ENCODE results near the gene RAB26.

Gene RAB26

GRCh38 chr16:2190659-2191445 lies 42.4 kb downstream of the RAB26 start:
- peaks cover 22 to 26% of the 10 kb centered on the region in 2 donors for H3K27me3 ChIP-seq (ENCODE audit: control insufficient read depth in 1 of 2, insufficient read depth in 2 of 2, low read length in 2 of 2)
- peaks cover 11% of the 10 kb centered on the region for H3K4me1 ChIP-seq (ENCODE audit: control insufficient read depth, insufficient read depth, low read length)
- no peak overlapping the region for H3K9ac ChIP-seq (ENCODE audit: low read length in 2 of 2)

GRCh38 chr16:2191446-2191706 lies 43.0 kb downstream of the RAB26 start:
- no peak overlapping the region for H3K27ac ChIP-seq (ENCODE audit: low read length)
- no peak overlapping the region for H3K9ac ChIP-seq (ENCODE audit: low read length in 2 of 2)

More at GRCh38 chr16:2190659-2191445, 42.4 kb downstream of the RAB26 start:
- Histone ChIP-seq H3K9me3 (ENCODE audit: control insufficient read depth in 2 of 2, low read length in 2 of 2) (no peaks in the 10 kb centered on the region), H3K36me3 (ENCODE audit: control insufficient read depth in 2 of 2, insufficient read depth in 2 of 2, low read length in 2 of 2) (no peaks in the 10 kb centered on the region), H3K27ac (ENCODE audit: low read length) (no peak overlapping the region), H3K4me3 (ENCODE audit: low read length in 2 of 2) (no peak overlapping the region)

GRCh38 chr16:2194166-2194834 lies 45.9 kb downstream of the RAB26 start:
- H3K9ac ChIP-seq (ENCODE audit: low read length in 2 of 2) = no peak overlapping the region
- H3K4me1 ChIP-seq (ENCODE audit: control insufficient read depth, insufficient read depth, low read length) = peaks cover 19% of the 10 kb centered on the region
- H3K36me3 ChIP-seq (ENCODE audit: control insufficient read depth in 2 of 2, insufficient read depth in 2 of 2, low read length in 2 of 2) = no peaks in the 10 kb centered on the region
- H3K9me3 ChIP-seq (ENCODE audit: control insufficient read depth in 2 of 2, low read length in 2 of 2) = no peaks in the 10 kb centered on the region
- H3K4me3 ChIP-seq (ENCODE audit: low read length in 2 of 2) = no peak overlapping the region
- H3K27ac ChIP-seq (ENCODE audit: low read length) = no peak overlapping the region
- H3K27me3 ChIP-seq (ENCODE audit: control insufficient read depth in 1 of 2, insufficient read depth in 2 of 2, low read length in 2 of 2) = peaks cover 35 to 44% of the 10 kb centered on the region in 2 donors

More at GRCh38 chr16:2191446-2191706, 43.0 kb downstream of the RAB26 start:
- Histone ChIP-seq H3K27me3 (ENCODE audit: control insufficient read depth in 1 of 2, insufficient read depth in 2 of 2, low read length in 2 of 2) (peaks cover 22 to 29% of the 10 kb centered on the region in 2 donors), H3K9me3 (ENCODE audit: control insufficient read depth in 2 of 2, low read length in 2 of 2) (no peaks in the 10 kb centered on the region), H3K4me3 (ENCODE audit: low read length in 2 of 2) (no peak overlapping the region), H3K4me1 (ENCODE audit: control insufficient read depth, insufficient read depth, low read length) (peaks cover 15% of the 10 kb centered on the region), H3K36me3 (ENCODE audit: control insufficient read depth in 2 of 2, insufficient read depth in 2 of 2, low read length in 2 of 2) (no peaks in the 10 kb centered on the region)

- Histone ChIP-seq H3K36me3 (ENCODE audit: control insufficient read depth in 2 of 2, insufficient read depth in 2 of 2, low read length in 2 of 2) (no peaks in the 10 kb centered on the region), H3K27me3 (ENCODE audit: control insufficient read depth in 1 of 2, insufficient read depth in 2 of 2, low read length in 2 of 2) (peaks cover 35 to 44% of the 10 kb centered on the region in 2 donors), H3K9me3 (ENCODE audit: control insufficient read depth in 2 of 2, low read length in 2 of 2) (no peaks in the 10 kb centered on the region), H3K27ac (ENCODE audit: low read length) (no peak overlapping the region), H3K4me3 (ENCODE audit: low read length in 2 of 2) (no peak overlapping the region), H3K4me1 (ENCODE audit: control insufficient read depth, insufficient read depth, low read length) (peaks cover 19% of the 10 kb centered on the region), H3K9ac (ENCODE audit: low read length in 2 of 2) (no peak overlapping the region)
Observed at GRCh38 chr16:2194852-2195321, 46.5 kb downstream of the RAB26 start.

- Histone ChIP-seq H3K9ac (ENCODE audit: low read length in 2 of 2) (no peak overlapping the region), H3K9me3 (ENCODE audit: control insufficient read depth in 2 of 2, low read length in 2 of 2) (no peaks in the 10 kb centered on the region), H3K27ac (ENCODE audit: low read length) (no peak overlapping the region), H3K36me3 (ENCODE audit: control insufficient read depth in 2 of 2, insufficient read depth in 2 of 2, low read length in 2 of 2) (no peaks in the 10 kb centered on the region), H3K4me3 (ENCODE audit: low read length in 2 of 2) (peak overlapping the region in 1 of 2 donors; percentile 35), H3K4me1 (ENCODE audit: control insufficient read depth, insufficient read depth, low read length) (peaks cover 19% of the 10 kb centered on the region), H3K27me3 (ENCODE audit: control insufficient read depth in 1 of 2, insufficient read depth in 2 of 2, low read length in 2 of 2) (peaks cover 35 to 44% of the 10 kb centered on the region in 2 donors)
Observed at GRCh38 chr16:2195322-2196161, 47.1 kb downstream of the RAB26 start.

GRCh38 chr16:2196162-2196980 lies 47.9 kb downstream of the RAB26 start, which contains the start of gene CASKIN1:
Gene CASKIN1 (minus strand): TSS chr16:2196605. CDS start chr16:2196432, 173 bp downstream.
- Histone ChIP-seq H3K27ac (ENCODE audit: low read length) (no peak within 1 kb of the TSS), H3K27me3 (ENCODE audit: control insufficient read depth in 1 of 2, insufficient read depth in 2 of 2, low read length in 2 of 2) (peaks cover 35 to 44% of the 10 kb centered on the region in 2 donors), H3K4me1 (ENCODE audit: control insufficient read depth, insufficient read depth, low read length) (peaks cover 19% of the 10 kb centered on the region), H3K9ac (ENCODE audit: low read length in 2 of 2) (no peak within 1 kb of the TSS), H3K4me3 (ENCODE audit: low read length in 2 of 2) (peak within 1 kb of the TSS in 1 of 2 donors; percentile 35), H3K36me3 (ENCODE audit: control insufficient read depth in 2 of 2, insufficient read depth in 2 of 2, low read length in 2 of 2) (no peaks in the 10 kb centered on the region), H3K9me3 (ENCODE audit: control insufficient read depth in 2 of 2, low read length in 2 of 2) (no peaks in the 10 kb centered on the region)

- H3K9me3 ChIP-seq (ENCODE audit: control insufficient read depth in 2 of 2, low read length in 2 of 2) = no peaks in the 10 kb centered on the region
- peaks cover 19% of the 10 kb centered on the region for H3K4me1 ChIP-seq (ENCODE audit: control insufficient read depth, insufficient read depth, low read length)
- H3K36me3 ChIP-seq (ENCODE audit: control insufficient read depth in 2 of 2, insufficient read depth in 2 of 2, low read length in 2 of 2) = no peaks in the 10 kb centered on the region
- H3K27me3 ChIP-seq (ENCODE audit: control insufficient read depth in 1 of 2, insufficient read depth in 2 of 2, low read length in 2 of 2) = peaks cover 35 to 44% of the 10 kb centered on the region in 2 donors
- no peak overlapping the region for H3K9ac ChIP-seq (ENCODE audit: low read length in 2 of 2)
- no peak overlapping the region for H3K4me3 ChIP-seq (ENCODE audit: low read length in 2 of 2)
- H3K27ac ChIP-seq (ENCODE audit: low read length) = no peak overlapping the region
Observed at GRCh38 chr16:2196981-2197511, 48.6 kb downstream of the RAB26 start.

GRCh38 chr16:2197765-2198164 lies 49.3 kb downstream of the RAB26 start:
- H3K9ac ChIP-seq (ENCODE audit: low read length in 2 of 2) = no peak overlapping the region
- H3K36me3 ChIP-seq (ENCODE audit: control insufficient read depth in 2 of 2, insufficient read depth in 2 of 2, low read length in 2 of 2) = no peaks in the 10 kb centered on the region
- no peaks in the 10 kb centered on the region for H3K9me3 ChIP-seq (ENCODE audit: control insufficient read depth in 2 of 2, low read length in 2 of 2)
- H3K27me3 ChIP-seq (ENCODE audit: control insufficient read depth in 1 of 2, insufficient read depth in 2 of 2, low read length in 2 of 2) = peaks cover 35 to 44% of the 10 kb centered on the region in 2 donors
- H3K4me3 ChIP-seq (ENCODE audit: low read length in 2 of 2) = no peak overlapping the region
- H3K27ac ChIP-seq (ENCODE audit: low read length) = no peak overlapping the region
- H3K4me1 ChIP-seq (ENCODE audit: control insufficient read depth, insufficient read depth, low read length) = peaks cover 19% of the 10 kb centered on the region

- no peak overlapping the region for H3K27ac ChIP-seq (ENCODE audit: low read length)
- H3K4me3 ChIP-seq (ENCODE audit: low read length in 2 of 2) = no peak overlapping the region
- no peaks in the 10 kb centered on the region for H3K9me3 ChIP-seq (ENCODE audit: control insufficient read depth in 2 of 2, low read length in 2 of 2)
- H3K9ac ChIP-seq (ENCODE audit: low read length in 2 of 2) = no peak overlapping the region
- peaks cover 35 to 44% of the 10 kb centered on the region in 2 donors for H3K27me3 ChIP-seq (ENCODE audit: control insufficient read depth in 1 of 2, insufficient read depth in 2 of 2, low read length in 2 of 2)
- peaks cover 19% of the 10 kb centered on the region for H3K4me1 ChIP-seq (ENCODE audit: control insufficient read depth, insufficient read depth, low read length)
- H3K36me3 ChIP-seq (ENCODE audit: control insufficient read depth in 2 of 2, insufficient read depth in 2 of 2, low read length in 2 of 2) = no peaks in the 10 kb centered on the region
Observed at GRCh38 chr16:2198283-2198682, 49.9 kb downstream of the RAB26 start.

Data from stomach smooth muscle (tissue), 2 donors.